ENCODE results near the gene KLHL15. TPM values are rescaled to one million over a fixed set of nuclear protein-coding genes. Genes with fewer than 3 reads are reported as not detected.

Gene KLHL15
- total and polyA plus RNA-seq, 7 donors = 2.1 to 10.2 (median 5.0) TPM

- TF ChIP-seq, protein P1, sequence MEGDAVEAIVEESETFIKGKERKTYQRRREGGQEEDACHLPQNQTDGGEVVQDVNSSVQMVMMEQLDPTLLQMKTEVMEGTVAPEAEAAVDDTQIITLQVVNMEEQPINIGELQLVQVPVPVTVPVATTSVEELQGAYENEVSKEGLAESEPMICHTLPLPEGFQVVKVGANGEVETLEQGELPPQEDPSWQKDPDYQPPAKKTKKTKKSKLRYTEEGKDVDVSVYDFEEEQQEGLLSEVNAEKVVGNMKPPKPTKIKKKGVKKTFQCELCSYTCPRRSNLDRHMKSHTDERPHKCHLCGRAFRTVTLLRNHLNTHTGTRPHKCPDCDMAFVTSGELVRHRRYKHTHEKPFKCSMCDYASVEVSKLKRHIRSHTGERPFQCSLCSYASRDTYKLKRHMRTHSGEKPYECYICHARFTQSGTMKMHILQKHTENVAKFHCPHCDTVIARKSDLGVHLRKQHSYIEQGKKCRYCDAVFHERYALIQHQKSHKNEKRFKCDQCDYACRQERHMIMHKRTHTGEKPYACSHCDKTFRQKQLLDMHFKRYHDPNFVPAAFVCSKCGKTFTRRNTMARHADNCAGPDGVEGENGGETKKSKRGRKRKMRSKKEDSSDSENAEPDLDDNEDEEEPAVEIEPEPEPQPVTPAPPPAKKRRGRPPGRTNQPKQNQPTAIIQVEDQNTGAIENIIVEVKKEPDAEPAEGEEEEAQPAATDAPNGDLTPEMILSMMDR (IDR thresholded peaks at IDR 0.05) = no peak
- no peak for ATAC-seq
- intact Hi-C loops (cut with DNase I) = no loop called here
- no peaks in the 10 kb centered on the region for H3K36me3 ChIP-seq (ENCODE audit: insufficient read depth in 1 of 2, low read depth in 1 of 2)
- WGBS, 3 donors = 32 to 45% (median 44%) methylated on average over 4 to 5 of the region's 5 CpGs
- no peaks in the 10 kb centered on the region for H3K4me1 ChIP-seq
- no peaks in the 10 kb centered on the region for H3K27me3 ChIP-seq (ENCODE audit: insufficient read depth in 3 of 3, low read length in 2 of 3)
- H3K9me3 ChIP-seq = no peaks in the 10 kb centered on the region
- no peak overlapping the region for H3K27ac ChIP-seq
- DNase-seq = no peak
- H3K4me3 ChIP-seq = no peak overlapping the region
Observed at GRCh38 chrX:23964191-23964590, 62.8 kb downstream of the KLHL15 start.

DNA sequence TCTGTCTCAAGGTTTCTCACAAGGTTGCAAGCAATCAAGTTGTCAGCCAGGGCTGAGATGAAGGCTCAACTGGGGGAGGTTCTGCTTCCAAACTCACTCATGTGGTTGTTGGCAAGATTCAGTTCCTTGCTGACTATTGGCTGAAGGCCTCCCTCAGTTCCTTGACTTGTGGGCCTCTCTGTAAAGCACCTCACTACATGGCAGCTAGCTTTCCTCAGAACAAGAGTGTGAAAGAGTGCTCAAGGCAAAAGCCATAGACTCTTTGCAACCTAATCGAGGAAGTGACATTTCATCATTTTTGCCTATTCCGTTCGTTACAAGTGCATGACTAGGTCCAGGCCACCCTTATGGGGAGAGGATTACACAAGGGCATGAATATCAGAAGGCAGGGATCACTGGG is 67.2 kb downstream of the KLHL15 start:
- no peaks in the 10 kb centered on the region for H3K9me3 ChIP-seq
- no peak overlapping the region for H3K4me3 ChIP-seq
- no peak for ATAC-seq
- H3K4me1 ChIP-seq = no peaks in the 10 kb centered on the region
- WGBS, 3 donors = 80 to 90% (median 85%) methylated on average over 3 of the region's 3 CpGs
- TF ChIP-seq, protein P1 (IDR thresholded peaks at IDR 0.05) = no peak
- intact Hi-C loops (cut with DNase I) = no loop called here
- DNase-seq = no peak
- H3K27ac ChIP-seq = no peak overlapping the region
- no peaks in the 10 kb centered on the region for H3K36me3 ChIP-seq (ENCODE audit: insufficient read depth in 1 of 2, low read depth in 1 of 2)
- H3K27me3 ChIP-seq (ENCODE audit: insufficient read depth in 3 of 3, low read length in 2 of 3) = no peaks in the 10 kb centered on the region

- WGBS, 3 donors = 65 to 91% (median 90%) methylated on average over 4 of the region's 4 CpGs
- no peak overlapping the region for H3K4me3 ChIP-seq
- H3K9me3 ChIP-seq = no peaks in the 10 kb centered on the region
- ATAC-seq = no peak
- H3K27me3 ChIP-seq (ENCODE audit: insufficient read depth in 3 of 3, low read length in 2 of 3) = peaks cover 0 to 4% (median 0%) of the 10 kb centered on the region in 3 donors
- intact Hi-C loops (cut with DNase I) = no loop called here
- H3K36me3 ChIP-seq (ENCODE audit: insufficient read depth in 1 of 2, low read depth in 1 of 2) = no peaks in the 10 kb centered on the region
- no peak overlapping the region for H3K27ac ChIP-seq
- H3K4me1 ChIP-seq = no peaks in the 10 kb centered on the region
- TF ChIP-seq, protein P1 (IDR thresholded peaks at IDR 0.05) = no peak
- DNase-seq = no peak
Observed at GRCh38 chrX:23954396-23954795, 72.6 kb downstream of the KLHL15 start.

DNA sequence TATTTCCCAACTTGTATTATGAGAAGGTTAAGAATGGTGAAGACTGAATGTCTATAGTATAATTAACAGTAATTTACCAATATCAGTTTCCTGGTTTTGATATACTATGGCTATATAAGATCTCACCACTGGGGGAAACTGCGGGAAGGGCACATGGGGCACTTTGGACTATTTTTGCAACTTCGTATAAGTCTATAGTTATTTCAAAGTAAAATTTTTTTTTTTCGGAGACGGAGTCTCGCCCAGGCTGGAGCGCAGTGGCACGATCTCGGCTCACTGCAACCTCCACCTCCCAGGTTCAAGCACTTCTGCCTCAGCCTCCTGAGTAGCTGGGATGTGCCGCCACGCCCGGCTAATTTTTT is 73.1 kb downstream of the KLHL15 start:
- Histone ChIP-seq H3K4me3 (no peak overlapping the region), H3K27ac (no peak overlapping the region), H3K36me3 (ENCODE audit: insufficient read depth in 1 of 2, low read depth in 1 of 2) (no peaks in the 10 kb centered on the region), H3K4me1 (no peaks in the 10 kb centered on the region), H3K9me3 (no peaks in the 10 kb centered on the region), H3K27me3 (ENCODE audit: insufficient read depth in 3 of 3, low read length in 2 of 3) (peaks cover 0 to 4% (median 0%) of the 10 kb centered on the region in 3 donors)
- WGBS, 3 donors = 90 to 95% (median 92%) methylated on average over 11 of the region's 11 CpGs
- DNase-seq (no peak), ATAC-seq (no peak)
- intact Hi-C loops (cut with DNase I) = no loop called here
- TF ChIP-seq, protein P1 (IDR thresholded peaks at IDR 0.05) = no peak

All from psoas muscle (tissue), 8 donors.